T-helper 17 cell (primary cell): ENCODE data around the gene SLC24A4. TPM values are rescaled to one million over a fixed set of nuclear protein-coding genes. Genes with fewer than 3 reads are reported as not detected.

Experiments
- total RNA-seq, 4 donors: library from RNA in 2 of 4; stranded (reverse) in 2 of 4; gene quantifications; one replicate each; pipeline ENCODE4 v1.2.3 and lab custom pipeline; 2022 to 2026

SLC24A4 gene
- total RNA-seq, 2 donors from 2014 or later: 0.55 to 2.0 TPM

Other genes with a start within 250 kb of the SLC24A4 start
- 10 to 100 TPM; 28.0 to 31.2 TPM for gene ATXN3, start 216.6 kb upstream of the SLC24A4 start, total RNA-seq
- 10 to 100 TPM; 48.6 to 53.8 TPM for gene NDUFB1, start 201.5 kb upstream of the SLC24A4 start, total RNA-seq
- gene CPSF2, start 201.2 kb upstream of the SLC24A4 start, total RNA-seq: 10 to 100 TPM; 26.4 to 28.0 TPM
- 10 to 100 TPM; 49.3 to 70.0 TPM for gene RIN3, start 190.6 kb downstream of the SLC24A4 start, total RNA-seq